Chondrocyte (in vitro differentiated cells): ENCODE measurements around the gene SYS1. TPM values are rescaled to one million over a fixed set of nuclear protein-coding genes. Genes with fewer than 3 reads are reported as not detected.

Experiments
- DNase-seq: peaks from one replicate; pipeline ENCODE4 v3.0.0; 2021; ENCODE audit warnings: mixed read lengths, low spot score
- H3K27ac Mint-ChIP-seq: one replicate; pipeline ENCODE4 v1.8.0; 2021; ENCODE audit warnings: mild to moderate bottlenecking, moderate library complexity, mixed read lengths; ENCODE audit not compliant: unreplicated experiment
- H3K27me3 Mint-ChIP-seq: 2 replicates; pipeline ENCODE4 v1.8.0; 2021; ENCODE audit warnings: low read depth, mixed read lengths
- H3K36me3 Mint-ChIP-seq: 2 replicates; pipeline ENCODE4 v1.8.0; 2021; ENCODE audit warnings: low read depth, mixed read lengths
- H3K4me1 Mint-ChIP-seq: 2 replicates; pipeline ENCODE4 v1.8.0; 2021; ENCODE audit warnings: low read depth, mild to moderate bottlenecking, mixed read lengths
- H3K4me3 Mint-ChIP-seq: one replicate; pipeline ENCODE4 v1.8.0; 2021; ENCODE audit warnings: mild to moderate bottlenecking, moderate library complexity, mixed read lengths; ENCODE audit not compliant: unreplicated experiment
- H3K9me3 Mint-ChIP-seq: 2 replicates; pipeline ENCODE4 v1.8.0; 2021; ENCODE audit warnings: low read depth, mixed read lengths
- CTCF ChIP-seq: fragments of 200-600 bp; sonication (generic); IDR thresholded peaks from 2 replicates; pipeline ENCODE4 v1.5.0; 2021; ENCODE audit warnings: antibody characterized with exemption, mild to moderate bottlenecking, moderate library complexity
- total RNA-seq: library from RNA; stranded (reverse); gene quantifications from 3 replicates; pipeline ENCODE4 v1.2.1, GENCODE V29; 2021

SYS1 gene
- total RNA-seq, 1 donor from 2014 or later = 18.3 TPM

GRCh38 chr20:45340951-45341350 is 22.0 kb upstream of the SYS1 start:
- Mint-ChIP-seq H3K27me3 (no peaks in the 10 kb centered on the region), H3K9me3 (no peaks in the 10 kb centered on the region), H3K4me1 (peaks cover 90% of the 10 kb centered on the region), H3K27ac (no peak overlapping the region), H3K36me3 (no peaks in the 10 kb centered on the region), H3K4me3 (no peak overlapping the region)
- no peak for TF ChIP-seq CTCF
- no peak for DNase-seq

GRCh38 chr20:45341579-45341938 is 21.4 kb upstream of the SYS1 start:
- H3K4me1 Mint-ChIP-seq = peaks cover 90% of the 10 kb centered on the region
- TF ChIP-seq CTCF = no peak
- no peaks in the 10 kb centered on the region for H3K27me3 Mint-ChIP-seq
- peak overlapping the region; percentile 40 for H3K4me3 Mint-ChIP-seq
- H3K27ac Mint-ChIP-seq = peak overlapping the region; percentile 96
- no peak for DNase-seq
- no peaks in the 10 kb centered on the region for H3K36me3 Mint-ChIP-seq
- no peaks in the 10 kb centered on the region for H3K9me3 Mint-ChIP-seq

GRCh38 chr20:45341939-45342854 is 20.8 kb upstream of the SYS1 start:
- Mint-ChIP-seq H3K9me3 (no peaks in the 10 kb centered on the region), H3K36me3 (no peaks in the 10 kb centered on the region), H3K27me3 (no peaks in the 10 kb centered on the region), H3K4me1 (peaks cover 90% of the 10 kb centered on the region), H3K27ac (peak overlapping the region; percentile 96), H3K4me3 (peak overlapping the region; percentile 40)
- DNase-seq = no peak
- TF ChIP-seq CTCF = no peak

- no peak overlapping the region for H3K4me3 Mint-ChIP-seq
- no peaks in the 10 kb centered on the region for H3K27me3 Mint-ChIP-seq
- H3K4me1 Mint-ChIP-seq = peaks cover 89% of the 10 kb centered on the region
- no peaks in the 10 kb centered on the region for H3K36me3 Mint-ChIP-seq
- no peak for DNase-seq
- peak overlapping the region; percentile 96 for H3K27ac Mint-ChIP-seq
- TF ChIP-seq CTCF = no peak
- no peaks in the 10 kb centered on the region for H3K9me3 Mint-ChIP-seq
These were observed 20.0 kb upstream of the SYS1 start for GRCh38 chr20:45342855-45343531.

- H3K27ac Mint-ChIP-seq = peak overlapping the region; percentile 96
- TF ChIP-seq CTCF = no peak
- no peak for DNase-seq
- peaks cover 85% of the 10 kb centered on the region for H3K4me1 Mint-ChIP-seq
- H3K9me3 Mint-ChIP-seq = no peaks in the 10 kb centered on the region
- H3K36me3 Mint-ChIP-seq = no peaks in the 10 kb centered on the region
- H3K4me3 Mint-ChIP-seq = peak overlapping the region; percentile 53
- no peaks in the 10 kb centered on the region for H3K27me3 Mint-ChIP-seq
These were observed 19.3 kb upstream of the SYS1 start for GRCh38 chr20:45343532-45344167.
